ENCODE results near the gene ENKUR.

DNA sequence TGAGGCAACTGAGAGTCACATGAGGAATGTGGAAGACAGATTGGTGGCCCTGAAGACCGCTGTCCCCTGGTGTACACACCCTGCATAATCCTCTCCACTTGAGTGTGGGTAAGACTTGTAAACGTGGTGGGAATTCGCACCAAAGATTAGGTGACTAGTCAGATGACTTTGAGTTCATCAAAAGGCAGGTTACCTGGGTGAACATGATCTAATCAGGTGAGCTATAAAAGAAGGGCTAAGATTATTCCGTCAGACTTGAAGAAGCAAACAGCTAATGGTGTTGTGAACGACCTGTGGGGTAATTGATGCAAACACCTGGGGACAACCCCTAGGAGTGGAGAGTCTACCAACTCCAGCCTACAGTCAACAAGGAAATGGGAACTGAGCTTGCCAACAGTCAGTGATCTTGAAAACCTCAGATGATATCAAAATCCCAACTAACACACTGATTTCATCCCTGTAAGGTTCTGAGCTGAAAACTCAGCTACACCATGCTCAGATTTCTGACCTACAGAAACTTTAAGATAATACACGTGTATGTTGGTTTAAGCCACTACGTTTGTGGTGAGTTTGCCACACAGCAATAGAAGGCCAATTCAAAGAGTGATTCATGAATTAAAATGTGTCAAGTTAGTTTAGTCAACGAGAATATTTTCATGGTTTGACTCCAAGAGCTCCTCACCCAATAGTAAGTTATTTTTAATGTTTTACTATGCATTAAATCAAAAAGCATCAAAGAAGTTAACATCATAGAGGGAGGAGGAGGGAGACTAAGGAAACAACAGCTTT is 80.3 kb downstream of the ENKUR start:
- no peak for TF ChIP-seq SIN3A (IDR thresholded peaks at IDR 0.05; ENCODE audit: borderline replicate concordance, insufficient read depth, low read length)
- no peak for TF ChIP-seq TAF1 (IDR thresholded peaks at IDR 0.05; ENCODE audit: borderline replicate concordance, insufficient read depth, low read length)
- no peak for TF ChIP-seq POLR2AphosphoS5 (IDR thresholded peaks at IDR 0.05; ENCODE audit: low read depth, low read length)
- TF ChIP-seq, protein P1, sequence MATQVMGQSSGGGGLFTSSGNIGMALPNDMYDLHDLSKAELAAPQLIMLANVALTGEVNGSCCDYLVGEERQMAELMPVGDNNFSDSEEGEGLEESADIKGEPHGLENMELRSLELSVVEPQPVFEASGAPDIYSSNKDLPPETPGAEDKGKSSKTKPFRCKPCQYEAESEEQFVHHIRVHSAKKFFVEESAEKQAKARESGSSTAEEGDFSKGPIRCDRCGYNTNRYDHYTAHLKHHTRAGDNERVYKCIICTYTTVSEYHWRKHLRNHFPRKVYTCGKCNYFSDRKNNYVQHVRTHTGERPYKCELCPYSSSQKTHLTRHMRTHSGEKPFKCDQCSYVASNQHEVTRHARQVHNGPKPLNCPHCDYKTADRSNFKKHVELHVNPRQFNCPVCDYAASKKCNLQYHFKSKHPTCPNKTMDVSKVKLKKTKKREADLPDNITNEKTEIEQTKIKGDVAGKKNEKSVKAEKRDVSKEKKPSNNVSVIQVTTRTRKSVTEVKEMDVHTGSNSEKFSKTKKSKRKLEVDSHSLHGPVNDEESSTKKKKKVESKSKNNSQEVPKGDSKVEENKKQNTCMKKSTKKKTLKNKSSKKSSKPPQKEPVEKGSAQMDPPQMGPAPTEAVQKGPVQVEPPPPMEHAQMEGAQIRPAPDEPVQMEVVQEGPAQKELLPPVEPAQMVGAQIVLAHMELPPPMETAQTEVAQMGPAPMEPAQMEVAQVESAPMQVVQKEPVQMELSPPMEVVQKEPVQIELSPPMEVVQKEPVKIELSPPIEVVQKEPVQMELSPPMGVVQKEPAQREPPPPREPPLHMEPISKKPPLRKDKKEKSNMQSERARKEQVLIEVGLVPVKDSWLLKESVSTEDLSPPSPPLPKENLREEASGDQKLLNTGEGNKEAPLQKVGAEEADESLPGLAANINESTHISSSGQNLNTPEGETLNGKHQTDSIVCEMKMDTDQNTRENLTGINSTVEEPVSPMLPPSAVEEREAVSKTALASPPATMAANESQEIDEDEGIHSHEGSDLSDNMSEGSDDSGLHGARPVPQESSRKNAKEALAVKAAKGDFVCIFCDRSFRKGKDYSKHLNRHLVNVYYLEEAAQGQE (IDR thresholded peaks at IDR 0.05; ENCODE audit: insufficient read depth in 1 of 2, low read depth in 2 of 2, low read length in 2 of 2): no peak
